HEK293T (cell line): ENCODE results near the gene SLC12A4.

Experiments
- CTCF ChIA-PET: fragments of 350-600 bp; formaldehyde crosslinking; extraction: SDS; loops from one replicate; lab custom pipeline; 2021; ENCODE audit warnings: antibody characterized with exemption, inconsistent platforms; lab: Yijun Ruan, JAX
- POLR2A ChIA-PET: fragments of 350-600 bp; formaldehyde crosslinking; extraction: SDS; loops from one replicate; lab custom pipeline; 2020; ENCODE audit warnings: antibody characterized with exemption, inconsistent platforms; lab: Yijun Ruan, JAX
- DNase-seq: peaks from one replicate; pipeline ENCODE4 v3.0.0; 2012; ENCODE audit warnings: mixed read lengths; ENCODE audit errors: extremely low spot score
- ARNT ChIP-seq: fragments of 450-650 bp; IDR thresholded peaks from 2 replicates; pipeline ENCODE4 v1.6.1; 2017; ENCODE audit warnings: mild to moderate bottlenecking
- BHLHE40 ChIP-seq: fragments of 450-650 bp; IDR thresholded peaks from 2 replicates; pipeline ENCODE4 v1.6.1; 2016; ENCODE audit warnings: mild to moderate bottlenecking, moderate library complexity, borderline replicate concordance
- CTBP1 ChIP-seq: fragments of 450-650 bp; IDR thresholded peaks from 2 replicates; pipeline ENCODE4 v1.6.1; 2016; ENCODE audit warnings: borderline replicate concordance
- ELF4 ChIP-seq: fragments of 450-650 bp; IDR thresholded peaks from 2 replicates; pipeline ENCODE4 v1.6.1; 2017; ENCODE audit warnings: antibody characterized with exemption
- FOXA1 ChIP-seq: fragments of 450-650 bp; IDR thresholded peaks from 2 replicates; pipeline ENCODE4 v1.6.1; 2016; ENCODE audit warnings: mild to moderate bottlenecking
- FOXK2 ChIP-seq: fragments of 450-650 bp; IDR thresholded peaks from 2 replicates; pipeline ENCODE4 v1.6.1; 2016; ENCODE audit warnings: mild to moderate bottlenecking
- FOXM1 ChIP-seq: fragments of 450-650 bp; IDR thresholded peaks from 2 replicates; pipeline ENCODE4 v1.6.1; 2017; ENCODE audit warnings: mild to moderate bottlenecking, borderline replicate concordance
- HDGF ChIP-seq: fragments of 450-650 bp; IDR thresholded peaks from 2 replicates; pipeline ENCODE4 v1.6.1; 2017; ENCODE audit warnings: antibody characterized with exemption, borderline replicate concordance
- L3MBTL2 ChIP-seq: fragments of 450-650 bp; conservative IDR thresholded peaks from 2 replicates; pipeline ENCODE4 v1.6.1; 2016; ENCODE audit warnings: mild to moderate bottlenecking
- LEF1 ChIP-seq: fragments of 450-650 bp; IDR thresholded peaks from 2 replicates; pipeline ENCODE4 v1.6.1; 2017; ENCODE audit warnings: mild to moderate bottlenecking, borderline replicate concordance
- NFRKB ChIP-seq: fragments of 450-650 bp; IDR thresholded peaks from 2 replicates; pipeline ENCODE4 v1.6.1; 2016; ENCODE audit warnings: mild to moderate bottlenecking, moderate library complexity
- SP1 ChIP-seq: fragments of 450-650 bp; IDR thresholded peaks from 2 replicates; pipeline ENCODE4 v1.6.1; 2017
- SUZ12 ChIP-seq: fragments of 450-650 bp; IDR thresholded peaks from 2 replicates; pipeline ENCODE4 v1.6.1; 2016; ENCODE audit warnings: mild to moderate bottlenecking
- TARDBP ChIP-seq: fragments of 450-650 bp; IDR thresholded peaks from 2 replicates; pipeline ENCODE4 v1.6.1; 2016
- ZNF384 ChIP-seq: fragments of 450-650 bp; IDR thresholded peaks from 2 replicates; pipeline ENCODE4 v1.6.1; 2016
- TF ChIP-seq, protein P1 (sequence below): fragments of 450-650 bp; IDR thresholded peaks from 2 replicates; pipeline ENCODE4 v1.6.1; 2016

Gene SLC12A4

DNA sequence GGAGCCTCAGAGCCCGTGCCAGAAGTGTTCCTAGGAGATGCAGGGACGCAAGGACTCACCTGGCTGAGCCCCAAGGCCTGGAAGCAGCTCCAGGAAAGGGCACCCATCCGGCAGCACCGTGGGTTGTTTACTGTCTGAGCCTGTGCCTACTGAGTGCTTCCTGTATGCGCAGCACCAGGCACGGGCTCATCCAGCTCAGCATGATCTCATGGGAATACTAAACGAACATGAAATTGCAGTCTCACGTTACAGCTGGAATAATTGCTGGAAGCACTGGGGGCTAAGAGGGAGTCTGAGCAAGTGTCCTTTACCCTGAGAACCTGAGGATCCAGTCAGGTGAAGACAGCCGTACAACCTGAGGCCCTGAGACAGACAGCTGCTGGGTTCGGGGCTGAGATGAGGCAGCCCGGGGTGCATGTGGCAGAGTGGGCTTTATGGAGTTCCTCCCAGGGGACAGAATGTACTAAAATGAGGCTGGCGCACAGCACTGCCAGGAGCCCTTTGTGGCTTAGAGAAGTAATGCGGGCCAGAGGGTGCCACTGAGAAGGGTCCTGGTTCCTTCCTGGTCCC, 42.2 kb downstream of the SLC12A4 start:
- peak; percentile 62 for DNase-seq
- ChIA-PET POLR2A (interaction anchor here (0.9 to 2.9 kb wide), 4 partner anchors 9 to 207 kb away, joined by 3 to 12 read pairs (median 6); partner anchors contain the start of genes GFOD2, NUTF2 and PSKH1), CTCF (interaction anchor here (0.8 to 1.2 kb wide), 4 partner anchors 42 to 254 kb away, joined by 3 to 4 read pairs (median 3); no protein-coding TSS in a partner anchor)
- TF ChIP-seq FOXA1 (no peak), HDGF (no peak), ELF4 (no peak), ARNT (no peak), L3MBTL2 (no peak), ZNF384 (no peak), FOXK2 (no peak), FOXM1 (no peak), TARDBP (no peak), BHLHE40 (no peak), SUZ12 (no peak), SP1 (no peak), LEF1 (no peak), CTBP1 (no peak), NFRKB (no peak)
- TF ChIP-seq, protein P1, sequence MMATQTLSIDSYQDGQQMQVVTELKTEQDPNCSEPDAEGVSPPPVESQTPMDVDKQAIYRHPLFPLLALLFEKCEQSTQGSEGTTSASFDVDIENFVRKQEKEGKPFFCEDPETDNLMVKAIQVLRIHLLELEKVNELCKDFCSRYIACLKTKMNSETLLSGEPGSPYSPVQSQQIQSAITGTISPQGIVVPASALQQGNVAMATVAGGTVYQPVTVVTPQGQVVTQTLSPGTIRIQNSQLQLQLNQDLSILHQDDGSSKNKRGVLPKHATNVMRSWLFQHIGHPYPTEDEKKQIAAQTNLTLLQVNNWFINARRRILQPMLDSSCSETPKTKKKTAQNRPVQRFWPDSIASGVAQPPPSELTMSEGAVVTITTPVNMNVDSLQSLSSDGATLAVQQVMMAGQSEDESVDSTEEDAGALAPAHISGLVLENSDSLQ, result no peak

DNA sequence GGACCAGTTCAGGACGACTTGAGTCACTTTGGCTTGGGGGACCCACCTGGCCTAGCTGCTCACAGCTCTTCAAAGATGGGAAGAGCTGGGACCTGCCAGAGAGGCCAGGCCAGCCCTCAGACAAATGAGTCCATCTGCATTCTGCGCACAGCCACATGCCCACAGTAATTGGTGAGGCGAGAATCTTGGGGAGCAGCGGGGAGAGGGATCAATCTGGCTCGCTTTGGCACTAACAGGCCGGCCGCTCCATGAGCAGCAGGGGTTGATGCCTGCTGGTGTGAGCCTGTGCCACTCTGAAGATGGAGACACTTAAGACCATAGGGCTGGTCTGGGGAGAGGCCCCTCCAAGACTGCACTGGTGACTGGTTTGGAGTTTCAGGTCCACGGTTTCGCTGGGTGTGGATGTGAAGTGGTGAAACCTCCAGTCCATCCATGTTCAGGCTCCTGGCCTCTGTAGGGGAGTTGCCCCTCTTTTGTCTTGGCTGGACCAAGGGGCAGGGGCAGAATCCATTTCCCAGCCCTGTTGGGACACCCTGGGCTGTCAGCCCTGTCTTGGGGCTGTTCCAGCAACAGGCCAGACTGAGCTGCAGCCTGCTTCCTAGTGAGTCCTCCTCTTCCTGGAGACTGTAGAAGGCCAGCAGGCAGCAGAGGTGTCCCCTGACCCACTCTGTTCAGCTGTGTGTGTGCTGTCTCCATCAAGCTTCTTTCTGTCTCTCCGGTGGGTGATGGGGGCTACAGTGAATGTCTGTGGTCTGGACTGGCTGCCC, 44.1 kb downstream of the SLC12A4 start:
- no peak for DNase-seq
- ChIA-PET POLR2A (interaction anchor here (1.9 to 2.9 kb wide), 2 partner anchors 11 to 205 kb away, joined by 5 to 12 read pairs; partner anchors contain the start of gene GFOD2), CTCF (interaction anchor here (0.6 to 1.2 kb wide), 3 partner anchors 108 to 403 kb away, joined by 3 to 6 read pairs (median 4); no protein-coding TSS in a partner anchor)
- TF ChIP-seq NFRKB (no peak), CTBP1 (no peak)

DNA sequence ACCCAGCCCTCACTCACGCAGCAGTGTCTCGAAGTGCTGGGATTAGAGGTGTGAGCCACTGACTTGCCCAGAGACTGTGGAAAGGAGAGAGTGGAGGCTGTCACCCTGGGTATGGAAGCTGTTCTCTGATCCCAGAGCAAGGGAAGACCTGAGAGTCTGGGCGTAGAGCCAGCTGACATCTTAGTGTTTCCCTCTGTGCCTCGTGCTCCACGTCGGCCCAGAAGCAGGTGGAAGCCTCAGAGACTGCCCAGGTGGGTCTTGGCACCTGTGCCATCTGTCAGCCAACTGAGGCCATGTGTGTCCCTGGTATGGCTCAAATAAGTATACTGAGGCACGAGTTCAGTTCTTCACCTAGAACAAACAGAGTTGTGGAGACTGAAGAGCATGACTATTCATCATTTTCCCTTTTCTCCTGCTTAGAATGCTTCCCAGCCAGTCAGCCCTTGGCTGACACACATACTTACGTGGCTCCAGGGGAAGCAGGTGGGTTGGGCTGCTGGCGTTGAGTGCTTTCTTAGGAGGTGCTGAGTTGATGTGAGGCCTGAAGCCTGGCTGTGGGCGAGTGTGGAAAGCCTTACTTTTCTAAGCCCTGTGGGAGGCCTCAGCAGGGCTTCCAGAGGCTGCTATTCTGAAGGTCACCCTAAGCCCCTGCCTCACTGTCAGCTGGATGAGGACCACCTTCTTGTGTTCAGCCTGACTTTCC, 44.9 kb downstream of the SLC12A4 start:
- TF ChIP-seq, protein P1, result no peak
- no peak for TF ChIP-seq SP1
- no peak for TF ChIP-seq CTBP1
- no peak for TF ChIP-seq LEF1
- TF ChIP-seq BHLHE40, result no peak
- TF ChIP-seq FOXK2, result no peak
- no peak for TF ChIP-seq FOXA1
- no peak for TF ChIP-seq ARNT
- TF ChIP-seq L3MBTL2, result no peak
- TF ChIP-seq SUZ12, result no peak
- no peak for TF ChIP-seq NFRKB
- no peak for TF ChIP-seq ZNF384
- TF ChIP-seq ELF4, result no peak
- TF ChIP-seq FOXM1, result no peak
- TF ChIP-seq TARDBP, result no peak
- CTCF ChIA-PET, result no interaction called here
- no peak for DNase-seq
- POLR2A ChIA-PET, result interaction anchor here (0.6 kb wide), 1 partner anchor 278 kb away, joined by 3 read pairs; no protein-coding TSS in a partner anchor

DNA sequence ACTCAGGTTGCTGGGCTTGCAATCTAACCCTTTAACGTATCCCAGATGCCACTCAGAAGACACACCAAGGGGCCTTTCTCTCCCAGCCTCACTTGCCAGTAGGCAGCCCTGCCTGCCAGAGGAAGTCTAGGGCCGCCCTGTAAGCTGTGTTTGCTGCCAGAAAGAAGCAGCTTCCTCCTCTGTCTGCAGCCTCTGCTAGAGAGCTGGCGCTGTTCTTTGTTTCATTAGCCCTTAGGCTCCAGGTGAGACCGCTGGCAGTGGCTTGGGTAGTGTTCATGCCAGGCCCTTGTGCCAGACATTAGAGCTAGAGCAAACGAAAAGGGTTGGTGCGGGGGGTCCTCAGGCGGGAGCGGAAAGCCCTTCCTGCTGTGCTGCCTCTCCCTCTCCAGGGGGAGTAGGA, 45.7 kb downstream of the SLC12A4 start:
- no peak for DNase-seq
- ChIA-PET CTCF (no interaction called here), POLR2A (interaction anchor here (0.6 kb wide), 1 partner anchor 277 kb away, joined by 3 read pairs; no protein-coding TSS in a partner anchor)
- TF ChIP-seq HDGF, result no peak
- no peak for TF ChIP-seq FOXA1
- TF ChIP-seq CTBP1, result no peak
- TF ChIP-seq SP1, result no peak
- TF ChIP-seq ELF4, result no peak
- TF ChIP-seq L3MBTL2, result no peak

DNA sequence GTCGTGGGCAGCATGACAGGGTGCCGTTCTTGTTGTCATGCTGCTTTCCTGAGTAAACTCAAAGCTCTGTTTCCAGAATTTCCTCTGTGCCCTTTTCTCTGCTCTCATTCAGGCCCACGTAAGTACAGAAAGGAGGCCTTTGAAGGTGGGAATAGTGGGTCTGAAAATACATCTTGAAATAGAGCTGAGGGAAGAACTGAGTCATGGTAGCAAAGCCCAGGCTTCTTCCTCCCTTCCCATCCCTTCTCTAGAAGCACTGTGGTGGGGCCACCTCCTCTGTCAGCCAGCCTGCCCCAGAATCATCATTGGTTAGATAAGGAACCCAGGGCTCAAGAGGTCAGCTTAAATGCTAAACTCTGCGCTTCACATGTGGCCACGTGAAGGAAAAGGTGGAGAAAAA, 46.2 kb downstream of the SLC12A4 start:
- ChIA-PET CTCF (no interaction called here), POLR2A (no interaction called here)
- no peak for DNase-seq
- TF ChIP-seq CTBP1 (no peak), SUZ12 (no peak), ARNT (no peak), BHLHE40 (no peak), LEF1 (no peak), HDGF (no peak), L3MBTL2 (no peak), TARDBP (no peak), NFRKB (no peak), FOXA1 (no peak)

DNA sequence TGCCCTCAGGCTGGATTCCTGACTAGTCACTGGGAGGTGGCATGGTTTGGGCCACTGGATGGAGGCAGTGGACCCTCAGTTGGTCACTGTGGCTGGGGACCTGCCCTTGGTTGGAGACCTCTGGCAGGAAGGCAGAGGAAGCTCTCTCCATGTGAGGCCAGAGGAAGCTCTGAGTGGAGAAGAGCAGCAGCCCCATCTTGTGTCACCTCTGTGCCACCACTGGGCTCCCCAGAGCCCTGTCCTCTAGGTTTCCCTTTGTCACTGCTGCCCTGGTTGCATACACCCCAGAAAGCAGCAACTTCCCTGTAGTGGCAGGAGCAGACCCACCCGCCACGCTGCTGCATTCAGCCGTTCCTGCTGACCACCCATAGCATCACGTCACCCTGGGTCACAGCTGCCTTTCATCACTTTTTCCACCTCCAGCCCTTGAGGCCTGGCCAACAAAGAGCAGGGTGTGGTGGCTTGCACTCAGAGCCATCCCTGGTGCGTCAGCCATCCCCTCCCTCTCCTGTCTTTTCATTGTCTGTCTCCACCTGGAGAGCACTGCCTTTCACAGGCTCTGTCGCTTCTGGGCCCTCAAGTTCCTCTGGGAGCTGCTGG, 48.7 kb downstream of the SLC12A4 start:
- CTCF ChIA-PET, result interaction anchor here (0.7 to 1.0 kb wide), 2 partner anchors 9 to 36 kb away, joined by 3 to 8 read pairs; no protein-coding TSS in a partner anchor
- POLR2A ChIA-PET, result no interaction called here
- TF ChIP-seq HDGF (no peak), SUZ12 (no peak), ELF4 (no peak), BHLHE40 (no peak), FOXK2 (no peak), FOXM1 (no peak), ARNT (no peak), SP1 (no peak), CTBP1 (no peak)
- TF ChIP-seq, protein P1, result no peak

More for the DNA sequence above, 48.7 kb downstream of the SLC12A4 start:
- DNase-seq, result no peak
